ENCODE data around the gene STK36. TPM values are rescaled to one million over a fixed set of nuclear protein-coding genes. Genes with fewer than 3 reads are reported as not detected.

Gene STK36
- polyA plus RNA-seq, 4 donors = 61.1 to 84.7 (median 70.0) TPM

DNA sequence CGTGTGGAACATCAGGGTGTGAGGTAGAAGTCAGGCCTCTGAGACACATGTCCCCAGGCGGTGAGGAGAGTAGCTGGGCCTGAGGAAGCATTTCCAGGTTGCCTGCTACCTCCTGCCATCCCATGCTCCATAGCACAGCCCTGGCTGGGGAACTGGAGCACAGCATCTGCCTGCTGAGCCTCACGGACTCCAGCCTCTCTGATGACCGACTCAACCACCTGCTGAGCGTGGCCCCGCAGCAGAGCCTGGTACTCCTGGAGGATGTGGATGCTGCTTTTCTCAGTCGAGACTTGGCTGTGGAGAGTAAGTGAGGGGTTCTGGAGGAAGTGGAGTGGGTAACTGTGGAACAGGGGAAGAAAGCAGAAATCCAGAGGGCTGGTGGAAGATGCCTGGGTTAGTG lies 9.5 kb upstream of the STK36 start:
- DNase-seq (ENCODE audit: low read depth in 4 of 4, low spot score in 3 of 4) = no peak

DNA sequence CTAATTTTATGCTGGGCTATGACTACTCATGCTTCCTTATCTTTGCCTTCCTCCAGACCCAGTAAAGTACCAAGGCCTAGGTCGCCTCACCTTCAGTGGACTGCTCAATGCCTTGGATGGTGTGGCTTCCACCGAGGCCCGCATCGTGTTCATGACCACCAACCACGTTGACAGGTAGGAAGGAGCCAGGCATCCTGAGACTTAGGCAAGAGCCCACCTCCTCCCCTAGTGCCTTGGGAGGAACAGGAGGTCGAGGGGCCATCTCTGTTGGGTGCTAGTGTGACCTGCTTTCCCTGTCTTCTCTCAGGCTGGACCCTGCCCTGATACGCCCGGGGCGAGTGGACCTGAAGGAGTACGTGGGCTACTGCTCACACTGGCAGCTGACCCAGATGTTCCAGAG lies 9.1 kb upstream of the STK36 start:
- no peak for DNase-seq (ENCODE audit: low read depth in 4 of 4, low spot score in 3 of 4)

DNA sequence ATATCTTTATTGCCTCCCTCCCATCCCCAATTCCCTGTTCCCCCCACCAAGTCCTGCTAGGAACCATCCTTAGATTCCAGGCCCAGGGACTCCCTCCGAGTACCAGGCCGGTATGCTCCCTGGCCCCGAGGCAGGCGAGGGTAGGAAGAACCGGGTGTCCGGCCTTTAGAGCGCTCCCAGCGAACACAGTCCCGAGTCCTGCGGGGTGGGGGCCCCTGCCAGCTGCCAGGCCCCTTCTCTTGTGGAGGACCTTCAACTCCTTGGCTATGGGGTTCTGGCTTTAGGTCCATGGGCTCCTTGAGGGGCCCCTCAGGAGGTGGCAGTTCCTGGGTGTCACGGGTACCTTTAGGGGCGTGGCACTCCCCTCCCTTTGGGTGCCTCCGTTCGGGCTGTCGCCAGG lies 8.0 kb upstream of the STK36 start:
- DNase-seq (ENCODE audit: low read depth in 4 of 4, low spot score in 3 of 4) = no peak

DNA sequence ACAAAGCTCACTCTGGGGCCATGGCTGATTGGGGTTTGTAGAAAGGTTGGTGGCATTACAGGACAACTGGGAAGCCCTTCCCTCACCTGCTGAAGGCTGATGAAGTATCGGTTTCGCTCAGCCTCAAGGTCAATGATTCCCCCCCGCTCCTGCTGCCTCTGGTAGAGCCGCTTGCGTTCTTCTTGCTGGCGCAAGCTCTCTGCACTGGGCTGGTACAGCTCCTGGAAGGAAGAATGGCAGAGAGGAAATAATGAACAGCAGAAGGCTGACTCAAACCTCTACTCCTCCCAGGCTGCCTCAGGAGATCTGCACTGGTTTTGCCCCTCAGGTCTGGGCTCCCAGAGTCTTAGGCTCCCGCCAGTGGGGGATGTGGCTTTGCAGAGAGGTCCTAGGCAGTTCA lies 7.2 kb upstream of the STK36 start:
- no peak for DNase-seq (ENCODE audit: low read depth in 4 of 4, low spot score in 3 of 4)

DNA sequence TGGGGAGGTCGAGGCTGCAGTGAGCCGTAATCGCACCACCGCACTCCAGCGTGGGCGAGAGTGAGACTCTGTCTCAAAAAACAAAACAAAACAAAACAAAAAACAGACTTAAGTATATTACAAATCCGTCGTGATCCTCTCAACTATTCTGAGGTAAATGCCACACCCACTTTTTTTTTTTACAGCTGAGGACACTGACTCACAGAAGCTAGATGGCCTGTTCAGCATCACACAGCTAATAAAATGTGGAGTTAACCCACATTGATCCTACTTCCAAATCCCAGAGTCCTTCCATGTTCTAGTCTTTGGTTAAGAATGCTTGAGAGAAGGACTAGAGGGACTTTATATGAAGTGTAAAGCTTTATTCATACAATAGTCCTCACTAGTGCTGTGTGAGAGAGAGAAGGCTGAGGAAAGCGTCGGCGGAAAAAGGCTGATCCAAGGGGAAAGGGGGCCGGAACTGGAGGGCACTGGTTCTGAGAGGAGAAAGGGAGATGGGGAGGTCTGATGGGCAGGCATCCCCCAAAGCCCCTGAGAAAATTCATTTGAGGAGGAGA lies 711 bp upstream of the STK36 start:
- DNase-seq (ENCODE audit: low read depth in 4 of 4, low spot score in 3 of 4) = no peak

DNA sequence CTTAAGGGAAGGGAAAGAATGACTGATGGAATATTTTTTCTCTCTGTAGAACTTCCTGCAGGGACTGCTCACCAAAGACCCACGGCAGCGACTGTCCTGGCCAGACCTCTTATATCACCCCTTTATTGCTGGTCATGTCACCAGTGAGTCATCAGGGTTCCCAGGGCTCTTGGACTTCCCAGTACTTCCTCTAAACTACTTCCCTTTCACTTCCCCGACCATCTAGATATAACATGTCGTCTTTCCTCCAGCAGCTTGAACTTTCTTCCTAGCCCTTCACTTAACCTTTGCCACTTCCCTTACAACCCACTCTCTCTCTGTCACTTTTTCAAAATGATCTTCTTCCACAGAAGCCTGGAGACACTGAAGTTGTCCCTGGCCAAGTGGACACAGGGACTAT lies 7.2 kb downstream of the STK36 start:
- DNase-seq (ENCODE audit: low read depth in 4 of 4, low spot score in 3 of 4) = no peak

DNA sequence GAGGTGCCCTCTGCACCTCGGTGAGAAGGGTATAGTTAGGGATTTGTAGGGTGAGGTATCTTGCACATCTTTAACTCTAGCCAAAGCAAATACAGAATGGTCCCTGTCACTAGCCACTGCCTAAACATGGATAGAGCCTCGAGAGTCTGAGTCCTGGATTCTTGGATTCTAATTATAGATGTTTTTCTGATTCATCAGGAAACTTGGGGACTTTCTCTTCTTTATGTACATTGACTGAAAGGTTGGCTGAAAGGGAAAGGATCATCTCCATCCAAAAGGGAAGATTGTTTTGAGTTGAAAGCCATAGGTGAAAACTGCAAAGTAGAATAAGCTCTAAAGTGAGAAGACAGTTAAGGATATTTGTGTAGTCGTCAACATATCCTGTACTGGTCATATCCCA lies 8.2 kb downstream of the STK36 start:
- no peak for DNase-seq (ENCODE audit: low read depth in 4 of 4, low spot score in 3 of 4)

DNA sequence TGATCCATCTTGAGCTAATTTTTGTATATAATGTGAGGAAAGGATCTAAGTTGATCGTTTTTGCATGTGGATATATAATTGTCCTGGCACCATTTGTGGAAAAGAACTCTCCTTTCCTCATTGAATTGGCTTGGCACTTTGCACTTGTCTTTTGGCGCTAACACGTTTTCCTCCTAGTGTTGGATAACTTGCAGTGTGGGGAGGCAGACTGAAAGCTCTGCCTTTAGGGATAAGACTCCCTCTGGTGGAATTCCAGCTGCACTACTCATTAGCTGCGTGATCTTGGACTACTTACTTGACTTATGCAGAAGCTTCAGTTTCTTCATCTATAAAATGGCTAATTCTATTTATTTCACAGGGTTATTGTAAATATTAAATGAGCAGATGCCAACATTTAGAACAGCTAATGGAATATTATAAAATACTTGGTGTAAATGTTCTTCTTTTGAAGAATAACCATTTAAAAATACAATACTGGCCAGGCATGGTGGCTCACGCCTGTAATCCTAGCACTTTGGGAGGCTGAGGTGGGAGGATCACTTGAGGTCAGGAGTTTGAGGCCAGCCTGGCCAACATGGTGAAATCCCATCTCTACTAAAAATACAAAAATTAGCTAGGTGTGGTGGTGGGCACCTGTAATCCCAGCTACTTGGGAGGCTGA lies 15.6 kb downstream of the STK36 start:
- DNase-seq (ENCODE audit: low read depth in 4 of 4, low spot score in 3 of 4) = peak in 3 of 4 donors; percentile 20 to 51 (median 43)

DNA sequence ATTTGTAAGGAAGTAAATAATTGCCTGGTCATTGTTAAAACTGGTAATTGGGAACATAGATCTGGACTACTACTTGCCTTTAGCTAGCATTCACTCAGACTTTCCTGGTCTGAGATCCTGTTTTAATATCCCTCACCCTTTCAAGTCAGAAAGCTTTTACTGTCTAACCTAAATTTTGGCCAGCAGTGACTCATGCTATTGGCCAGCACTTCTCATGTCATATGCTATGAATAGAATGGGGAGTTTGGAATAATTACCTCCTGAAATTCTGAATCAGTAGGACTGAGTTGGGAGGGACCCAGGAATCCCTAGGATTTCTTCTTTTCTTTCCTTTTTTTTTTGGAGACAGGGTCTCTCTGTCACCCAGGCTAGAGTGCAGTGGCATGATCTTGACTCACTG lies 19.3 kb downstream of the STK36 start:
- DNase-seq (ENCODE audit: low read depth in 4 of 4, low spot score in 3 of 4) = no peak

DNA sequence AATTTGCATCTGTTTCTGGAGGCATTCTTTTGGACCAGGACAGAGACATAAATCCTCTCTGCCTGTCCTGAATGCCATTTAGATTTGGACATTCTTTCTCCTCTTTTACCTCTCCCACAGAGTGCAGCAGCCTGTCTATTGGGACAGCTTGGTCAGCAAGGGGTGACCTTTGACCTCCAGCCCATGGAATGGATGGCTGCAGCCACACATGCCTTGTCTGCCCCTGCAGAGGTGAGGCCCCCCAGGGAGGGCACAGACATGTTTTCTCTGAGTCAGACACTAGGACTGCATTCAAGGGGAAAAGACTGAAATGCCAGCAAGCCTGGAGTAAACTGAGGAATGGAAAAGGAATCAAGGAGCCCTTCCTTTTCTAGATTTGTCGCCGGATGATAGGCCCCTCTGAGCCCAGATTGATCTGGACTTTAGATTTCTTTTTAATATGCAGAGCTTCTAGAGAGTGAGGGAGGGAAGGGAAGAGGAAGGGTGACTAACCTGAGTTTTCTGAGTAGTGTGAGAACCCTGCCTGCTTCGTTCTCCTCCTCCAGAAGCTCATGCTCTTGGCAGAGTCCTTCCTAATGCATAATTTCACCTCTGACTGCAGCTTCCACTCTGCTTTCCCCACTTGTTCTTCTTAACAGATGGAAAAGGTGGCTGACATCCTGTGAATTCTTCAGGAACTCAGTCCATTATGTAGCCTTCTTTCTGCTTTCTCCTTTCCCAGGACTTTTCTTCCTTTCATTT lies 22.7 kb downstream of the STK36 start:
- DNase-seq (ENCODE audit: low read depth in 4 of 4, low spot score in 3 of 4) = no peak

DNA sequence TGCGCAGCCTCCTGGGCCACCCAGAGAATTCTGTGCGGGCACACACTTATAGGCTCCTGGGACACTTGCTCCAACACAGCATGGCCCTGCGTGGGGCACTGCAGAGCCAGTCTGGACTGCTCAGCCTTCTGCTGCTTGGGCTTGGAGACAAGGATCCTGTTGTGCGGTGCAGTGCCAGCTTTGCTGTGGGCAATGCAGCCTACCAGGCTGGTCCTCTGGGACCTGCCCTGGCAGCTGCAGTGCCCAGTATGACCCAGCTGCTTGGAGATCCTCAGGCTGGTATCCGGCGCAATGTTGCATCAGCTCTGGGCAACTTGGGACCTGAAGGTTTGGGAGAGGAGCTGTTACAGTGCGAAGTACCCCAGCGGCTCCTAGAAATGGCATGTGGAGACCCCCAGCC lies 27.0 kb downstream of the STK36 start:
- DNase-seq (ENCODE audit: low read depth in 4 of 4, low spot score in 3 of 4) = no peak

DNA sequence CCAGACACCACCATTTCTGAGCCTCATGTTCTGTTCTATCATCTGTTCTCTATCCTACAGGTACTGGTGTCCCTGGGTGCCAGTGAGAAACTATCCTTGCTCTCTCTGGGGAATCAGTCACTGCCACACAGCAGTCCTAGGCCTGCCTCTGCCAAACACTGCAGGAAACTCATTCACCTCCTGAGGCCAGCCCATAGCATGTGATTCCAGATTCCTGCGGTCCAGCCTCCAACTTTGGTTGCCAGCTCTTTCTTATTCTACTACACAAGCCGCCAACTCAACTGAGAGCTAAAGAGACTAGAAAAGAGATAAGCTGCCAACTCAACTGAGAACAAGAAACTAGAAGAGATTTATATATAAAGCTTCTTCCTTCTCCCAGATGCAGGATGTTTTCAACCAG lies 29.9 kb downstream of the STK36 start:
- DNase-seq (ENCODE audit: low read depth in 4 of 4, low spot score in 3 of 4) = no peak

DNA sequence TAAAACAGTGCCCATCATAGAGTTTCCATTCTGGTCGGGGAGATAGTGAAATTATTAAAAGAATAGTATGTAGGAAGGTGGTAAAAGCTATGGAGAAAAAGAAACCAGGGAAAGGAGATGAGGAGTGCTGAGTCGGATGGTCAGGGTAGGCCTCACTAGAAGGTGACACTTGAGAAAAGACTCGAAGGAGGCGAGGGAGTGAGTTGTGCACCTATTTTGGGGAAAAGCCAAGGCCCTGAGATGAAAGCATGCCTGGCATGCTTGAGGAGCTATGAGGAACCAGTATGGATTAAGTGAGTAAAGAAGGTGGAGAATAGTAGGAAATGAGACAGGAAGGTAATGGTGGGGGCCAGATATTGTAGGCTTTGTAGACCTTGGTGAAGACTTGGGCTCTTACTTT lies 31.5 kb downstream of the STK36 start:
- DNase-seq (ENCODE audit: low read depth in 4 of 4, low spot score in 3 of 4) = no peak

DNA sequence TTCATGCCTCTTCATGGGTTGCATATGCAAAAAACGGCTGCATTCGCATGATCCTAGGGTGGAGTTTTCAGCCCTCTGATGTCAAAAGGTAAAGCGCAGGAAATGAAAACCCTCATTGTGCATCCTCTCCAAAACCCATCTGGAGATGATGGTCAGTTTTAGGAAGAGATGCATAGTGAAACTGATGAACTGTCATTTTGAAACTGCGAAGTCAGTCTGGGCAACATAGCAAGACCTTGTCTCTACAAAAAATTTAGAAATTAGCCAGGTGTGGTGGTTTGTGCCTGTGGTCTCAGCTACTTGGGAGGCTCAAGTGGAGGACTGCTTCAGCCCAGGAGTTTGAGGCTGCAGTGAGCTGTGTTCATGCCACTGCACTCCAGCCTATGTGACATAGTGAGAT lies 36.2 kb downstream of the STK36 start:
- no peak for DNase-seq (ENCODE audit: low read depth in 4 of 4, low spot score in 3 of 4)

DNA sequence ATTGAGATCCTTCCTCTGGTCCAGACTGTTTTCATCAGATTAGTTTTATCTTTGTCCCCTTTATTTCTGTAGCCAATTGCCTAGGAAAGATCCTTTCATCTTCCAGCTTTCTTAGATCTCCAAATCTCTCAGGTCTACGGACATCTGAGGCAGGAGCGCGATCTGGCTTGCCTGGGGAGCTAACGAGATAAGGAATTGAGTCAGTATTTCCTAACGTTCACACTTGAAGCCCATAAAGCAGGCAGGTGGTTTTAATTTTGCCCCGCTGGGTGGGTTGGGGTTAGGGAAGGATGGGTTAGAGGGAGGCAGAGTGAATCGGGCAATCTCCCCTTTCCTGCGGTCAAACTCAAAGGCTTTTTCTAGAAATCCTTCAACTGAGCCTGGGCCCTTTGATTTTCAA lies 38.0 kb downstream of the STK36 start:
- no peak for DNase-seq (ENCODE audit: low read depth in 4 of 4, low spot score in 3 of 4)

DNA sequence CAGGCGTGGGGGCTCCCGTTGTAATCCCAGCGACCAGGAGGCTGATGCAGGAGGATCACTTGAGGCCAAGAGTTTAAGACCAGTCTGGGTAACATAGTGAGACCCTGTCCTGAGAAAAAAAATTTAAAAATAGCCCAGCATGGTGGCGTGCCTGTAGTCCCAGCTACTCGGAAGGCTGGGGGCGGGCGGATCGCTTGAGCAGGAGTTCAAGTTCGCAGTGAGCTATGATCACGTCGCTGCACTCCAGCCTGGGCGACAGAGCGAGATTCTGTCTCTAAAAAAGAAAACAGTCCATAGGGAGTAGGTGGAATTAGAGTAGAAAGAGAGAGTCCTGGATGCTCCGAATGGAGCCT lies 38.4 kb downstream of the STK36 start:
- no peak for DNase-seq (ENCODE audit: low read depth in 4 of 4, low spot score in 3 of 4)

DNA sequence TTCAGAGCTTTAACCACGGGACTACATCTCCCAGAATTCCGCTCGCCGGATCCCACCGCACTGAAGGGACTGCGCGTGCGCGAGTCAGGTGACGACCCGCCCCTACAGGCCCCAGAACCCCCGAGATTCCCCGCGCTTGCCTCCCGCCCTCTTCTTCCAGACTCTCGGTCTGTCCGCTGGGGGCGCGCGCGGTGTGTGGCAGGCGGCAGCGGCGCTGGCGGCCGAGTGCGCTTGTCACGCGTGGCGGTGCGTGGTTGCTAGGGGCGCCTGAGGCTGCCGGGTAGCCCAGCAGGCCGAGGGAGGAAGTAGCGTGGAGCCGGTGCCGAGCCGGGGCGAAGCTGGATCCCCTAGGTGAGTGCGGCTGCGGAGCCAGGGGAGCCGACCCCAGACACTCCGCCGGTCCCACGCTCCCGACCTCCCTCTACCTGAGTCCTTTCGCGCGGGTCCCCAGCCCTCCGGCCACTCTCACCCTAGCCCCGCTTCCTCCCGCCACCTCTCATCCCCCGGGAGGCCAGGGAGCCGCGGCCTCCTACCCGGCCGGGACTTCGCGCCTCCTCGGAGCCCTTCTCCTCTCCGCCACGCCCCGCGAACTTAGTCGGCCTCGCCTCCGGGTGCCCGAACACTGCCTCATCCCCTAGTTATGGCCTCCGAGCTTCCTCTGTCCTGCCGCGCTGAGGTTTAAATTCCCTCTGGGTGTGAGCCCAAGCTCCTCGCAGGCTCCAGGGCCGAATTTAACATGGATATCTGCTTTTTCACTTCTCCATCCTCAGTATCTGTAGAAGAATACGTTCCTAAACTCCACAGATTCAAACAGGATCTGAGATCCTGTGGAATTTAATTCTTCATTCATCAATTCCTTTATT lies 39.0 kb downstream of the STK36 start, which contains the start of gene TTLL4:
Gene TTLL4, plus strand, starts transcription at position 149 of the 863 bp plus-strand sequence. CDS start 26,842 bp downstream, outside the sequence.
- DNase-seq (ENCODE audit: low read depth in 4 of 4, low spot score in 3 of 4) = peak; percentile 93 to 96 (median 93)

DNA sequence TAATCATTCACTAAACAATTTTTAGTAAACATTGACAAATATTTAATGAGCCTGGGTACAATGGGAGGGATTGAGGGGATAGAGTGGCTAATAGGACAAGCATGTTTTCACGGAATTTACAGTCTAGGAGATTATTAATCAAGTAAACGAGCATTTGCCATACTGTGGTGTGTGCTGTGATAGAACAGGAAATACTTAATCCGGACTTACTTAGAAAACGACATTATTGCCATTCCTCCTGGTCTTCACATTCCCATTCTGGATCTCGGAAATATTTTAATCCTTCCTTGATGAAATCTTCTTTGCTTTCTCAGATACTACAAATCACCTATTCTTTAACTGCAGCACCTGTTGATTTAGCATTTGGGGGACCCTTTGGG lies 39.7 kb downstream of the STK36 start:
- peak in 1 of 4 donors; percentile 26 for DNase-seq (ENCODE audit: low read depth in 4 of 4, low spot score in 3 of 4)

DNA sequence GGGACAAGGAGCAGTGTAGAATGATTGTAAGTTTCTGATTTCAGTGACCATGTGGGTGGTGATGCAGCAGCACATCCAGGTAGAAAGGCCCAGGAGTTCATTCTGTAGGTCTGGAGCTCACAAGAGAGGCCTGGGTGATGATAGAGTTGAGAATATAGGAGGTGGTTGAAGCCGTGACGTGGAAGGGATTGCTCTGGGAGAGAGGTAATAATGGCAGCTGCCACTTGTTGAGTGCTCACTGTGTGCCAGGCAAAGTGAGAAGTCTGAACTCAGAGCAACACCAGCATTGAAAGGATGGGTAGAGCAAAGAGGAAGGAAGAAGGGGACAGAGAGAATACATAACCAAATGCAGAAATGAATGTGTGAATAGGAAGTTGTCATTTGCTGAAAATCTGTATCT lies 42.0 kb downstream of the STK36 start:
- DNase-seq (ENCODE audit: low read depth in 4 of 4, low spot score in 3 of 4) = no peak

DNA sequence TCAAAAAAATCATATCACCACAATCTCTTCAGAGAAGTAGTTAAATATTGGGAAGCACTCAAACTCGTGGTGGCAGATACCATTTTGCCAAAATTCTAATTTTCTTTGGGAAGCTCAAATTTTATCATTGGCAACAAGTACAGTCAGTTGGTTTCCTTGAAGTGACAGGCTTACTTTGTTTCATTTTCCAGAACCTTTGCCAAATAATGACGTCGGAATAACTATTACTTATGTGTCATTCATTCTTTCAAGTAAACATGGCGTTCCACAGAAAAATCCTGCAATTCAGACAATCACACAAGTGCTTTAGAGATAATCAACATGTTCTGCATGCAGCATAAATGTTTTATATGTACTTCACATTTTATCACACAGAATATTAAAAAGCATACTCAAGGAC lies 44.2 kb downstream of the STK36 start:
- DNase-seq (ENCODE audit: low read depth in 4 of 4, low spot score in 3 of 4) = no peak

DNA sequence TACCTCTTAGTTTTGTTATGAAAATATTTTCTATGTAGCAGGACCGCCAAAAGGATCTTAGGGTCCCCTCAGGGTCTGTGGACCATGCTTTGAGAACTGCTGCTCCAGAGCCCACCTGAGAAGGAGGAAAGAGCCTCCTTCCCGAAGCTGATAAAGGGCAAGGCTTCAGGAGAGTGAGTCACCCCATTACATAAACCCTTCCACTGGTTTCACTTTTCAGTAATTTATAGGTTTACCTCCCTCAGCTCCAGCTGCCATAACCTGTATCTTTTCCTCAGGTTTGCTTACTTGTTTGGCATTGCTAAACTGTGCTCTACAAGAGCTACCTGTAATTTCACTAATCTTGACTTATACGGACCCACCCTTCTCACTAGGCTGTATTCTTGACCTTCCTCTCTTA lies 45.4 kb downstream of the STK36 start:
- no peak for DNase-seq (ENCODE audit: low read depth in 4 of 4, low spot score in 3 of 4)
